HG02884 (cell line): ENCODE results near the gene FAM168A.

ENCODE experiments used
- ATAC-seq: cut with Tn5 transposase; IDR thresholded peaks from one replicate; pipeline ENCODE4 v1.9.1; 2021; ENCODE audit warnings: mild to moderate bottlenecking, moderate library complexity; ENCODE audit not compliant: unreplicated experiment

The FAM168A gene

GRCh38 chr11:73524774-73525173 is 73.1 kb downstream of the FAM168A start:
- ATAC-seq, result no peak

- no peak for ATAC-seq
These were observed 76.3 kb downstream of the FAM168A start for GRCh38 chr11:73521621-73522020.

DNA sequence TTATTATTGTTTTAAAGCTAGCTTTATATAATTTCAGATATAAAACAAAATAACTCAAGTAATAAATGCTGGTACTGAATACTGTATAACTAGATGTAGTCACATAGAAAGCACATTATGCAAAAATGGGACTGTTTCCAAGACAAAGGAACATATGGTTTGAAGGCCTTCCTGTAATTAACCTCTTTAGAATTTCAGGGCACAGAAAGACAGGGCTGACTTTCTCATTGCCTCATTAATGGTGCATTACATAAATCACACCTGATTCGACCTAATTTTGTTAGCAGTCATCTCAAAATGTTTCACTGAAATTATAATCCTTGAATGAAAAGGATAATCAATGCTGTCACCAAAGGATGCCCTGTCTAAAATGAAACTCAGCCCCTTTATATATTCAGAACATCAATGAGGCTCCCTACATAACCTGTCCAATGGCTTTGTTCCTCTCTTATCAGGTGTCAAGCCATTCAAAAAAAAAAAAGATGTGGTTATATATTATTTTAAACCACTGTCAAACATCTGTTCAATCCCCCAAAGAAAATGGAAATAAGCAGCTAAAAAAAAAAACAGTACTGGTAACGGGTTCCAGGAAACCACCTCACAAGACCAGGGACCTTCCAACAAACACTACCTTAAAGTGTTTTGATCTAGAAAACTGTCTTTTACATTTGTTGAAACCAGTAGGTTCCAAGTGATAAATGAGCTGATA is 77.4 kb downstream of the FAM168A start:
- ATAC-seq, result no peak

GRCh38 chr11:73519266-73519665 is 78.6 kb downstream of the FAM168A start:
- ATAC-seq, result no peak

DNA sequence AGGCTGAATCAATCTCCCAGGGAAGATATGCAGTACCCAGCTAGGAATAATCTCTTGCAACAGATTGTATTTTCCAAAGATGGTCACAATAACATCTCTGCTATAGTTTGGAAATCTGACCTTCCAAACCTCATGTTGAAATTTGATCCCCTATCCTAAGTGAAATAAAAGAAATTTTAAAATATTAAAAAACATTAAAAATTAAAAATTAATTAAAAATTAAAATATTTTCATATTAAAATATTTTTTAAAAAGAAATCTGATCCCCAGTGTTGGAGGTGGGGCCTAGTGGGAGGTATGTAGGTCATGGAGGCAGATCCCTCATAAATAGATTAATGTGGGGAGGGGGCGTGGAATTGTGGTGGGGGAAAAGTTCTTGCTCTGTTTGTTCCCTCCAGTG is 79.7 kb downstream of the FAM168A start:
- no peak for ATAC-seq

- no peak for ATAC-seq
These were observed 81.8 kb downstream of the FAM168A start for GRCh38 chr11:73516080-73516479.

DNA sequence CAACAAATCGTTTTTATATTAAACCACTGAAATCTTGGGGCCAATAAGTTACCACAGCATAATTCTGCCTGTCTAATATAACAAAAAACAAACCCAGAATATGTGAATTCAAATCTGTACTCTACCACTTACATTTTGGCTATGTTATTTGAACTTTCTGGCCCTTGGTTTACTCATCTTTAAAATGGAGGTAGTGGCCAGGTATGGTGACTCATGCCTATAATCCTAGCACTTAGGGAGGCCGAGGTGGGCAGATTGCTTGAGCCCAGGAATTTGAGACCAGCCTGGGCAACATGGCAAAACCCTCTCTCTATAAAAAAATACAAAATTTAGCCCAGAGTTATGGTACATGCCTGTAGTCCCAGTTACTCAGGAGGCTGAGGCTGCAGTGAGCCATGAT is 84.2 kb downstream of the FAM168A start:
- no peak for ATAC-seq

- no peak for ATAC-seq
These were observed 87.0 kb downstream of the FAM168A start for GRCh38 chr11:73510877-73511276.

GRCh38 chr11:73510106-73510505 is 87.8 kb downstream of the FAM168A start:
- no peak for ATAC-seq

- no peak for ATAC-seq
These were observed 88.7 kb downstream of the FAM168A start for GRCh38 chr11:73509188-73509587.

DNA sequence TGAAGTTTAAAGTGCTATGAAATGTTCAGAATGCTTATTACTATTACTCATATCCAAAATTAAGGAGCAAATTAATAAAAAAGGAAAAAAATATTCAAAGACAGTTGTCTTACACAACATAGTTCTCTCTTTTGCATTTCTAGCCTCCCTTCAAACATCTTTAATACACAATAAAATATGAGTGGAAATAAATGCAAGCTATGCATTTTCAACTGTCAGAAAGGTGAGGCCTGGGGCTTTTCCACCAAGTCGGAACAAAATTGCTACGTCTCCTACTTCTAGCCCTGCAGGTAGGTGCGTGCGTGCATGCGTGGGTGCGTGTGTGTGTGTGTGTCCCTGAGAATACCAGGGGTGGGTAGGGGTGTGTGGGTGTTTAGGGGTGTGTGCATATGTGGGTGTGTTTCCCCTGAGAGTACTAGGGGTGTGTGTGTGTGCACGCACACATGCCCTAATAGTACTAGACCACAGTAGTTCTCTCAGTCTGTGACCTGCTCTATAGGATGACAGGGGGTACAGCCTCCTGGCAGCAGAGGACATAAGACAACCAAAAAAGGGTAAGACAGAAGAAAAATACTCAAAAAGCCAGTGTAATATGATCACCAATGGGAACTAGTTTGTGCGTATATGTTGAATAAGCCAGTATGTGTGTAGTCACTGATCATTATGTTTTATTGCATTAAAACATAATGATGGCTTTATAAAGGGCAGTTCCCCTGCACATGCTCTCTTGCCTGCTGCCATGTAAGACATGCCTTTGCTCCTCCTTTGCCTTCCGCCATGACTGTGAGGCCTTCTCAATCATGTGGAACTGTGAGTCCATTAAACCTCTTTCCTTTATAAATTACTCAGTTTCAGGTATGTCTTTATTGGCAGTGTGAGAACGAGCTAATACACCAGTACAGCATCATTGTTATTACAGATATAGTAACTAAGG is 89.4 kb downstream of the FAM168A start:
- no peak for ATAC-seq

DNA sequence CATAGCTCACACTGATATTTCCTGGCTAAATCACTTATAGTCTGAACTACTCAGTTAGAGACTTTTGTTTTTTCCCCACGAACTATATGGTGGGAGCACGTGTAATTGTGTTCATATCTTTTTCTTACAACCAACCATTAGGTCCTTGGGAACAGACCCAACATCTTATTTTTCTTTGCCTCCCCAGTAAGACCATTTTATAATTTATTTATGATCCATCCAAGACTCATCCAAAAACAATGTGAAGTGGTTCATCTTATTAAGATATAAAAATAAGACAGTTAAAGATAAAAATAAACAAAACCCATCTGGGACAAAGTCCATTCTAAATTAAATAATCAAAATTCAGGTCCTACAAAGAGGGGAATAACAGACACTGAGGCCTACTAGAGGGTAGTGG is 90.8 kb downstream of the FAM168A start:
- ATAC-seq, result no peak

GRCh38 chr11:73506038-73506437 is 91.9 kb downstream of the FAM168A start:
- no peak for ATAC-seq

GRCh38 chr11:73498343-73498742 is 99.6 kb downstream of the FAM168A start:
- no peak for ATAC-seq

DNA sequence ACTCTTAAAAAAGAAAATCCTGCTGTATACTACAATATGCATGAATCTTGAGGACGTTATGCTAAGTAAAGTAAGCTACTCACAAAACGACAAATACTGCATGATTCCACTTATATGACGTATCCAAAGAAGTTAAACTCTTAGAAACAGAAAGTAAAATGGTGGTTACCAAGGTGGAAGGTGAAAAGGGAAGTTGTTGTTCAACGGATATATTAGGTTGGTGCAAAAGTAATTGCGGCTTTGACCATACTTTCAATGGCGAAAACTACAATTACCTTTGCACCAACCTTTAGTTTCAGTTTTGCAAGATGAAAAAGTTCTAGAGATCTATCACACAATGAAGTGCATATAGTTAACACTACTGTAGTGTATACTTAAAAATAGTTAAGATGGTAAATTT is 101.8 kb downstream of the FAM168A start:
- no peak for ATAC-seq

GRCh38 chr11:73495731-73496130 is 102.2 kb downstream of the FAM168A start:
- ATAC-seq, result no peak

DNA sequence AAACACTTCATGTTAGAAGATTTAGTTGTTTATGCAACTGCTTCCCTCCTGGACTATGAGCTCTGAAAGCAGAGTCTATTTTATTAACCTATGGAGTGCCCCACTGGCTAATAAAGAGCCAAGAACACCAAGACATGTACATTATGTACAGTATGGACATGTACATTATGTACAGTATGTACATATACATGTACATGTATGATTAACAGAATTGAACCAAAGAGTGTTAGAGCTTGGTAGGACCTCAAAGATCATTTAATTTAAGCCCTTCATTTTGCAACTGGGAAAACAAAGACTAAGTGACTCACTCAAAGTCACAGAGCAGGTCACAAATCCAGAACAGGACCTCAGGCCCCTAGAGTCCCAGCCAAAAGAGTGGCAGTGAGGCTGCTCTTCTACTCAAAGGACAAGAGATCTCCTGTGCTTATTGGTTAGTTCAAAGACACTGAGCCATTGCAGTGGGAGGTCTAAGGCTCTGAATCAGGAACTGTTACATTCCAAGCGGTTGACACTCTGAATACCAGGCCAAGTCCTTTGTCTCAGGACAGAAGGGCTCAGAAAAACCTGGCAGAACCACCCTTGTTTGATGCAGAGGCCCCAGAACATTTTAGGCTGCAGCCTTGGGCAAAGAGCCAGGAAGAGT is 103.8 kb downstream of the FAM168A start:
- no peak for ATAC-seq

- no peak for ATAC-seq
These were observed 116.3 kb downstream of the FAM168A start for GRCh38 chr11:73481626-73482025.

DNA sequence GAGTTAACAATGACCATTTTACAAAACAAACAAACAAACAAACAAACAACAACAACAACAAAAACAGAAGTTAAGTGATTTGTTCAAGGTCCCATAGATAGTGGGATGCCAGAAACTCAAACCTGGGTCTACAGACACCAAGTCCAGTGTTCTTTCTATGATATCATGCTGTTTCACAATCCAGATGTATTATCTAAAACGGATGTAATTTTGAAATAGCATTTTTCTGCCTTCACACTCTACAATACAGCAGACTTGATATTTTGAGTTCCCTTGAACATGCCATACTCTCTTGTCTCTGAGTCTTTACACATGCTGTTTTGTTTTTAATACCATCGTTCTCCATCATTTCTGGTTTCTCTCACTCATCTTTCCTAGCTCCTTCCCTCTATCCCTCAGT is 117.2 kb downstream of the FAM168A start:
- ATAC-seq, result no peak

DNA sequence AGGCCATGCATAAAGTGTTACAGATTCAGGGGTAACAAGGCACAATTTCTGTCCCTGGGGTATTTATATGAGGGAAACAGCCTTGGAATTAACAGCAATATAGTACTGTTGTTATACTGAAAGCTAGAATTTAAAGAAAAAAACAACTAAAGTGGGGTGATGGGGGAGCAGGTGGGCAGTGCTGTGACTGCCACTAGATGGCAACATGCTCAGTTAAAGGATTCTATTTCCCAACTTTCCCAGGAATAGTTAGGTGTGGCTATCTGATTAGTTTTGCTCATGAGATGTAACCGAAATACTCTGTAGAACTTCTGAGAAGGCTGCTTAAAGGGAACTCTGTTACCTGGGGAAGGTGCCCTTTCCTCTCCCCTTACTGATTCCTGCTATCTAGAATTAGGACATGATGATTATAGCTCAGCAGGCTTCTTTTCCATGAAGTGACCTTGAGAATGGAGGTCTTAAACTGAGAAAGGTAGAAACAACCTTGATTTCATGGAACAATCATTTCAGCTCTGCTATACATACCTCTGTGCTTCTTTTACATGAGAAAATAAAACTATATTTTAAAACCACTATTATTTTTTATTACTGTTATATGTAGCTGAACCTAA is 119.1 kb downstream of the FAM168A start:
- no peak for ATAC-seq

- no peak for ATAC-seq
These were observed 120.4 kb downstream of the FAM168A start for GRCh38 chr11:73477518-73477917.
